Measurements from ENCODE around the gene DGAT2L6.

DNA sequence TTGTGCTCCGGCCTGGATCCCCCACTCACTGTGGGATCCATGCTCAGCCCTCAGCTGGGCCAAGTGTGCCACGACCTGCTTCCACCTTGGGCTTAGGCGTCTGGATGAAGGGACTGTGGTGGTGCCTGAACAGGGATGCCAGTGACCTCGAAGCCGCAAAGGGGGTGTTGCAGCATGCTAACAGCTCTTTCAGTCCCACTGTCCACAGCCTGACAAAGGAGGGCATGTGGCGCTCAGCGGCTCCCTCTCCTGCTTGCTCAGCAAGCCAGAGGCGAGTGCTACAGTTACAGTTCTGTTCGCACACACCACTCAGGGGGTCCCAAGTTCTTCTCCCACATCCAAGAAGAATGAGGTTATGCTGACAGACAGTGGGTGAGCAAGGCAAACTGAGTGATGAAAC is 49.2 kb upstream of the DGAT2L6 start:
- TF ChIP-seq POLR2AphosphoS5 (IDR thresholded peaks at IDR 0.05; ENCODE audit: low read depth, low read length), result no peak
- TF ChIP-seq REST (IDR thresholded peaks at IDR 0.05; ENCODE audit: insufficient read depth in 1 of 2, low read depth in 2 of 2, low read length in 2 of 2), result no peak

All from PFSK-1 (cell line).